Activated T-cell treated with anti-CD3 and anti-CD28 coated beads for 48 hours (primary cell): ENCODE results near the gene NT5C2.
"Not testable (repeated sequence)": the region's sequence is repeated elsewhere in the genome, so short reads cannot be mapped to it uniquely, and the experiment has no call there.

Source experiments
- DNase-seq: peaks from one replicate; pipeline ENCODE4 v3.0.0-alpha.2; 2020; ENCODE audit warnings: low read depth

Gene NT5C2

GRCh38 chr10:103199488-103199887 lies 6.4 kb upstream of the NT5C2 start:
- DNase-seq = no peak

GRCh38 chr10:103198648-103199047 lies 5.6 kb upstream of the NT5C2 start:
- no peak for DNase-seq

DNA sequence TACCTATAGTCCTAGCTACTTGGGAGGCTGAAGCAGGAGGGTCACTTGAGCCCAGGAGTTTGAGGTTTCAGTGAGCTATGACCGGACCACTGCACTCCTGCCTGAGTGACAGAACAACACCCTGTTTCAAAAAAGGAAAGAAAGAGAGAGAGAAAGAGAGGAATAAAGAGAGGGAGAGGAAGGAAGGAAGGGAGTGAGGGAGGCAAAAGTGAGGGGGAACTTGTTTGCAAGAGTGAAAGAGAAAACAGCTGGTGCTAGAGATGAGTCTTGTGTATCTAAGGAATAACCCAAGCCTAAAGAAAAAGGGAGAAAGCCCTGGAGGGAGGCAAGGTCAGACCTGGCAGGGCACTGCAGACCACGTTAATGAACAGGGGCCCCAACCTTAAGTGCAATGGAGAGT lies 4.8 kb upstream of the NT5C2 start:
- no peak for DNase-seq

DNA sequence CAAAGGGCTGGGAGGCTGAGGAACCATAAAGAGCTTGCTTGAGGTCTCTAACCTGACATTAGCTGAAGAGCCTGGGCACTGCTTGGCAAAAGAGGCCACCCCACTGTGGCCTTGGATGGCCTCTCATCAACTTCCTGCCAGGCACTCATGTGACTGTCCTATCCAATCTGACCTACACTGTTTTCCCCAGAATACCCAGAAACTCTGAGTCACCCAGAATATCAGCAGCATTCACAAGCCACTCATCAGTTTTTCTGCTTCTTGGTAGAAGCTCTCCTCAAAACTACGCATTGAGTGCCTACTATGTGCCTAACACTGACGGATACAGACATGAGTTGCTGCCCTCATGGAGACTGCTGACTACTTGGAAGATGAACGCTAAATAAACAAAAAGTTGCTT lies 4.1 kb upstream of the NT5C2 start:
- peak; percentile 11 for DNase-seq

DNA sequence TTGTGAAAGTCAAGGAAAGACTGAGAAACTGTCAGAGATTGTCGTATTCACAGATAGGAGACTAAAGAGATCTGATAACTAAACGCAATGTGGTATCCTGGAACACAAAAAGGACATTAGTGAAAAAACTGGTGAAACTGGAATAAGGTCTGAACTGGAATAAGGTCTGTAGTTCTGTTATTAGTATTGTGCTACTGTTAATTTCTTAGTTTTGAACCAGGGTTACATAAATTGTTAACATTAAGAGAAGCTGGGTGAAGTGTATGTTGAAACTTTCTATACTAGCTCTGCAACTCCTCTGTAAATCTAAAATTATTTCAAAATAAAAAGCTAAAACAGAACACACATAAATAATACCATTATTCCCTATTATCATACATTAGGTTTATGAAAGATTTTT lies 3.4 kb upstream of the NT5C2 start:
- no peak for DNase-seq

GRCh38 chr10:103193820-103194529 lies 903 bp upstream of the NT5C2 start:
- DNase-seq = no peak

DNA sequence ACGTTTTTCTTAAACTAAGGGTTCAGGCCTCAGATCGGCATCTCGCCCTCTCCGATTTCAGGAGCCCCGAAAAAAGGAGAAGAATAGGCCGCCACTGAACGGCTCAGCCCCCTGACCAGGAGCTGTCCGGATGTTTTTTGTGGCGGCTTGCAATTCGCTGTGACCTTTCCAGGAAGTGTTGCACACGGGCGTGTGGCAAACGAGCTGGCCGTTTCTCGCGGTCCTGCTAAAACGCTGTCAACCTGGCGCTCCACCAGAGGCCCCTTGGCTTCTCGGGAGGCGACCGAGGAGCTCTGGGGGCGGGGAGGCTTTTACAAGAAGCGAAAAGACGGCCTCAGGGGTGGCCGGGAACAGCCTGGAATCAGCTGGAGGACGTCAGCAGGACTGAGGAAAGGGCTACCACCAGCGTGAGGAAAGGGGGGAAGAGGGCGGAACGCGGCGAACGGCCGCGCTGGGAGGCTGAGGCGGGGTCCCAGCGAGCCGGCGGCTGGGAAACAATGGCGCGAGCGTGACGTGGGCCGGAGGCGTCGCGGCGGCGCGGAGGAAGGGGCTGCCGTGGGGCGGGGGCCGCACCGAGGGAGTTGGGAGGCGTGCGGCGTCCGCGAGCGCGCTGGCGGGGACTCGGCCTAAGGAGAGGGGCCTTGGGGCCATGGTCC lies 493 bp downstream of the NT5C2 start:
- peak; percentile 57 for DNase-seq

DNA sequence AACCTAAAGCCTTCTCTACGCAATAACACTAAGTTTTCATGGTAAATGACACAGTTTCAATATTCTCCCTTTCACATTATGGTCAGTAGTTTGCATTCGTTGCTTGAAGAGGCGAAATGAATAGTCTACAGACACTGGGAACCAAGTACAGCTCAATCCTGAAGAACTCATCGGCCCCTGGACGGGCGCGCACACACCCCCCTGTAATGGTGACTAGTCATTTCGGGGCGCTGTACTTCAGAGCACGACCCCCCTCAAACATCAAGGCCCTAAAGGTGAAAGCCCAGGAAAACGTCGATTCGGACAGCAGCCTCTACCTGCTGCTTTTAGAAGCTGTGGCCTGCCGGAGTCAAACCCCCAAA lies 1.0 kb downstream of the NT5C2 start:
- no peak for DNase-seq

DNA sequence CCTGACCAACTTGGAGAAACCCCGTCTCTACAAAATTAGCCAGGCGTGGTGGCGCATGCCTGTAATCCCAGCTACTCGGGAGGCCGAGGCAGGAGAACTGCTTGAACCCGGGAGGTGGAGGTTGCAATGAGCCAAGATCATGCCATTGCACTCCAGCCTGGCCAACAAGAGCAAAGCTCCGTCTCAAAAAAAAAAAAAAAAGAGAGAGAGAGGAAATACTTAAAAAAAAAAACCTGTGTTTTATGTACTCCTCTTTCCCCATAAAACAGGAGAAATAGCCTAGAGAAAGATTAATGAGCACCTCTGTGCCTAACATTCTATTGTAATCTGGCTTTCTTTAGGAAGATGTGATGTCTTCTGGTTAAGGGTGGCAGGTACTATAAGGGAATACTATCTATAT lies 1.9 kb downstream of the NT5C2 start:
- not testable (repeated sequence) for DNase-seq

- no peak for DNase-seq
Observed at GRCh38 chr10:103188853-103189252, 4.2 kb downstream of the NT5C2 start.

DNA sequence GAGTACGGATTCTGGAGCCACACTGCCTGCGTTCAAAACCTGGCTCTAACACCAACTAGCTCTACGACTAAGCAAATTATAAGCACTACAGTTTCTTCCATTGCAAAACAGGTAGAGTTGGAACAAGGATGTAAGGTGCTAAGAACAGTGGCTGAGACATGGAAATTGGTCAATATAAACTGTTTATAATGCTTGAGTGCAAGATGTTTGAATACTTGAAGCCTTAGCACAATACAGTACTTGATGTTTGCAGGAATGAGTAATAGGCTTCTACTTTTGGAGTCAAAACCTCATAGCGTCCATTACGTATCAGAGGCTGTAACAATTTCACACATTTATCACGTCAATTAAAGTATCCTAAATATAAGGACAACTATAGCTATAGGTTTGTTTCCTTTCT lies 6.9 kb downstream of the NT5C2 start:
- no peak for DNase-seq

DNA sequence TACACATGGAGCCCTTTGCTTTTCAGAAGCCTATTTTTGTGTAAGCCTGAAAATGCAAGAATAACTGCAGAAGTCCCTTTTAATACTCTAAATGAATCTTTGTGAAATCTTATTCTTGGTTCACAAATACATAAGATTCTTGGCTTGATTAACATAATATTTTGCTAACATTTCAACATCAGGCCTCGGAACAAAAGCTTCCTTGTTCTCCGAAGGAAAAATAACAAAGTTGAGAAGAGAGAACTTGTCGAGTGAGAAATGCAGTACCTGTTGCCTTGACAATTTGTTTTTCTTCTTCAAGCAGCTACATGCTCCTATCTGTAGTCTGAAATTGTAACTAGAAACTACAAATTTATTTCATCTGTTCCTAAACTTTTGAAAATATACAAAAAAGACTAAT lies 8.5 kb downstream of the NT5C2 start:
- no peak for DNase-seq

DNA sequence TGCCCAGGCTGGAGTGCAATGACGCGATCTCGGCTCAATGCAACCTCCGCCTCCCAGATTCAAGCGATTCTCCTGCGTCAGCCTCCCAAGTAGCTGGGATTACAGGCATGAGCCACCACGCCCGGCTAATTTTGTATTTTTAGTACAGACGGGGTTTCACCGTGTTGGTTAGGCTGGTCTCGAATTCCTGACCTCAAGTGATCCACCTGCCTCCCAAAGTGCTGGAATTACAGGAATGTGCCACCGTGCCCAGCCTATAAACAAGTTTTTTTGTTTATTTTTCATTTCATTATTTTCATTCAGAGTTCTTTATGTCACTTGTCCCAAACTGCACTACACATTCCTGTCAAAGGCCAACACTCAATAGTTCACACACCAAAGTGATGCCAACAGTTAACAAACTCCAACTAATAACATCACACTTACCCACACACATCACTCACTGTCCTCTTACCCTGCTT lies 9.1 kb downstream of the NT5C2 start:
- DNase-seq = not testable (repeated sequence)

- no peak for DNase-seq
Observed at GRCh38 chr10:103181244-103181643, 11.8 kb downstream of the NT5C2 start.

- DNase-seq = no peak
Observed at GRCh38 chr10:103180491-103180890, 12.6 kb downstream of the NT5C2 start.

GRCh38 chr10:103177123-103177522 lies 15.9 kb downstream of the NT5C2 start:
- no peak for DNase-seq

DNA sequence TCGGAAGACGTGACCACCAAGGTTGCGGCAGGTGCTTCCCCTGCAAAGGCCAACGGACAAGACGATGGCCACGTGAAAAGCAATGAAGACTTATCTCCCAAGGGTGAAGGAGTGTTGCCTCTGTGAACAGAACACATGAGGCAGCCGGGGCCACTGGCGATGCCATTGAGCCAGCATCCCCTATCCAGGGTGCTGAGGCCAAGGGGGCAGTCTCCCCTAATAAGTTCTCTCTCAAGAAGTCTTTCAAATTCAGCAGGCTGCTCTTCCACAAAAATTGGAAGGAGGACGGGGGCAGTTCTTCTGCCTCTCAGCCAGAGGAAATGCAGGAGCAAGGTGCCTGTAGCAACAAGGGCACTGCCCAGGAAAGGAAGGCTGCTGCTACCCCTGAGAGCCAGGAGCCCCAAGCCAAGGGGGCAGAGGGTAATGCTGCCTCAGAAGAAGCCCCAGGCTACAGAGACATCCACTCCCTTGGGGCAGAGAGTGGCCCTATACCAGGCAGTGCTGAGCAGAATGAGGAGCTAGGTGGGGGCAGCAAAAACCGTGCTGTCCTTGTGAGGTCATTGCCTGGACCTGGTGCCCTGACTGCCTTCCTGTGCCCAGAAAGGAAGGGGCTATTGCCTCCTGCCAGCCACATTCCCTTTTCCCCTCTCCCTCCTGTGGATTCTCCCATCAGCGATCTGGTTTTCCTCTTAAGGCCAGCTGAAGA lies 17.3 kb downstream of the NT5C2 start:
- DNase-seq = no peak

- DNase-seq = not testable (repeated sequence)
Observed at GRCh38 chr10:103174324-103174723, 18.7 kb downstream of the NT5C2 start.

DNA sequence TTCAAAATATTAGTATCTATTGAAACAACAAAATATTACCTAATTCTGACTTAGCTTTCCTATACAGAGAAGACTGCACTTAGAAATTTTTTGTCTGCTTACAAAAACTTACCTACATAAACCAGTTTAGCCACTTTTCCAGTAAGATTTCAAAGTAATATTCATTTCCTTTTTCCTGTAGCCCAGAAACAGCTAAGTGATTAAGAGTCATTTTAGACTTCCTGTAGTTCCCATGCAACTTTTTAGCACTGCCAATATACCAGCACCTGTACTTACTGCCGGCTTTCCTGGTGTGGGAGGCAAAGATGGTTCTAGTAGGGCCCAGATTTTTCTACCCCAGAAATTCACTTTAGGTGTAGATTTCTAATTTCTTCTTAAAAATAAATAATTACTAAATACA lies 21.8 kb downstream of the NT5C2 start:
- DNase-seq = no peak

- no peak for DNase-seq
Observed at GRCh38 chr10:103168438-103168837, 24.6 kb downstream of the NT5C2 start.

DNA sequence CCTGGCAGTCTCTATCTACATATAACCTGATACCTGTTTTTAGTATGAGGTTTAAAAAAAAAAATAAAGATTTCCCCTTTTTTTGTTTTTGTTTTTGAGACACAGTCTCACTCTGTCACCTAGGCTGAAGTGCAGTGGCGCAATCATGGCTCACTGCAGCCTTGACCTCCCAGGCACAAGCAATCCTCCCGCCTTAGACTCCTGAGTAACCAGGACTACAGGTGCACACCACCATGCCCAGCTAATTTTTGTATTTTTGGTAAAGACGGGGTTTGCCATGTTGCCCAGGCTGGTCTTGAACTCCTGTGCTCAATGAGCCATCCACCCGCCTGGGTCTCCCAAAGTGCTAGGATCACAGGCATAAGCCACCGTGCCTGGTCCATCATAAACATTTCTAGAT lies 25.5 kb downstream of the NT5C2 start:
- DNase-seq = not testable (repeated sequence)

GRCh38 chr10:103166523-103166922 lies 26.5 kb downstream of the NT5C2 start:
- no peak for DNase-seq

- not testable (repeated sequence) for DNase-seq
Observed at GRCh38 chr10:103163766-103164403, 29.2 kb downstream of the NT5C2 start.
